GM04504 (cell line): ENCODE results near the gene WDR27.
"Not testable (repeated sequence)": the region's sequence is repeated elsewhere in the genome, so short reads cannot be mapped to it uniquely, and the experiment has no call there.

ENCODE experiments used
- DNase-seq: peaks from one replicate; pipeline ENCODE4 v3.0.0-alpha.2; 2012; ENCODE audit warnings: low read depth

The WDR27 gene

GRCh38 chr6:169709293-169709692 is 7.5 kb upstream of the WDR27 start:
- no peak for DNase-seq

GRCh38 chr6:169707772-169708171 is 5.9 kb upstream of the WDR27 start:
- DNase-seq, result no peak

DNA sequence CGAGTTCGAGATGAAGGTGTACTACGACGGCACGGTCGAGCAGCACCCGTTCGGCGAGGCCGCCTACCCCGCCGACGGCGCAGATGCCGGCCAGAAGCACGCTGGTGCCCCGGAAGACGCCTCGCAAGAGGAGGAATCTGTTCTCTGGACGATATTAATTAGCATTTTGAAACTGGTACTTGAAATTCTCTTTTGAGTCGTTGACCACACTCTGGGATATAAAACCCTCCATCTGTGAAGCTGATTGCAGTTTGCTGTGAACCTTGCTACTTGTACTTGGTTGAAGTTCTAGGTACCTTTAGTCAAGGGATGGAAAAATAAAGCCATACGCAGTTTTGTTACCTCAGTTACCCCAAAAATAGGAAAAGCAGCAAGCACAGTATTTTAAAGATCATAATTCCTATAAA is 1.0 kb upstream of the WDR27 start:
- no peak for DNase-seq

DNA sequence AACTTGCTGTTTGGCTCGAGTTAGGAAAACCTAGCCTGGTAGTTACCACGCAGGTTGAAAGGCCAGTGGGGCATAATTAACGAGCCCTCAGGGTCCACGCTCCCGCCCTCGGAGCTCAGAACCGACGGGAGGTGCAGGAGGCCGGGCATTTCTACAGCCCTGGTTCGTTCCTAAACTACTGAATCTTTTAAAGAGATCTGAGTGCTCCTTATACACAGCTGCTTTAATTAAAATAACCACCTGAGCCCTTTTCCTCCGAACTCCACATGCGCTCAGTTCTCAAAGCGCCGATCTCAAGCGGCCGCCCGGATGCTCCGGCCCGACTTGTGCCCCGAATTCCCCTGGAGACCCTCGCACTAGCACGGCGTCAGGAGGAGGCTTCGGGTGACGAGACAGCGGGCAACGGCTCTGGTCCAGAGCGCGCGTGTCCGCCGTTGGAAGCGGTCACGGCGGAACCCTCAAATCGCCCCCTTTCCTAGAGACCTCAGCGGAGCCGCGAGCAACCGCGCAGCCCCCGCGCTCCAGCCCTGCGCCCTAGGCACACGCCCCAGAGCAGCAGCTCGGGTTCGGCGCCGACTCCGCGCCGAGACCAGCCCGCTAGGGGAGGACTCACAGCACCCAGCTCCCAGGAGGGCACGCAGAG is 397 bp downstream of the WDR27 start:
- no peak for DNase-seq

- no peak for DNase-seq
These were observed 1.5 kb downstream of the WDR27 start for GRCh38 chr6:169700296-169700695.

DNA sequence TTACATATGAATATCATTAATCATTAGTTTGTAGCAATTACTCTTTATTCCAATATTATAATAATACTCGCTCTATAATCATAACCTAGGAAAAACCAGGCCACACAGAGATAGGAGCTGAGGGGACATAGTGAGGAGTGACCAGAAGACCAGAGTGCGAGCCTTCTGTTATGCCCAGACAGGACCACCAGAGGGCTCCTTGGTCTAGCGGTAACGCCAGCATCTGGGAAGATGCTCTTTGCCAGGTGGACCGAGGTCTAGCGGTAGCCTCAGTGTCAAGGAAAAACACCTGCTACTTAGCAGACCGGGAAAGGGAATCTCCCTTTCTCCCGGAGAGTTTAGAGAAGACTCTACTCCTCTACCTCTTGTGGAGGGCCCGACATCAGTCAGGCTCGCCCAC is 4.7 kb downstream of the WDR27 start:
- not testable (repeated sequence) for DNase-seq

DNA sequence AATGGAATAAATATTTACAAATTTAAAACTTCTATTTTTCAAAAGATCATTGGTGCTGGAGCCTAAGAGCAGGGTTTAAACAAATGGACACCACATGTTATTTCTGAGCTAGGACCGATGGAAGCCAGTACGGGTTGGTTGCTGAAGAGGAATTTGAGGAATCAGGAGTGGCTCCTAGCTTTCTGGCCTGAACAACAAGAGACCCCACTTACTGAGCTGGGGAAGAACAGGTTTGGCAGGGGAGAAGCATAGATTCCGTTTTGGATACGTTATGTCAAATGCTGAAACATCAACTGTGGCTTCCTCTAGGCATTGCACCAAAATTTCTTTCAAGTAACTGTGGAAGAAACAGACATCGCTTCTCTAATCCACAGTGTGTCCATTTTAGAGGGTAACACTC is 6.7 kb downstream of the WDR27 start:
- DNase-seq, result no peak

GRCh38 chr6:169692516-169692915 is 9.3 kb downstream of the WDR27 start:
- DNase-seq, result no peak

GRCh38 chr6:169691260-169691659 is 10.6 kb downstream of the WDR27 start:
- no peak for DNase-seq

DNA sequence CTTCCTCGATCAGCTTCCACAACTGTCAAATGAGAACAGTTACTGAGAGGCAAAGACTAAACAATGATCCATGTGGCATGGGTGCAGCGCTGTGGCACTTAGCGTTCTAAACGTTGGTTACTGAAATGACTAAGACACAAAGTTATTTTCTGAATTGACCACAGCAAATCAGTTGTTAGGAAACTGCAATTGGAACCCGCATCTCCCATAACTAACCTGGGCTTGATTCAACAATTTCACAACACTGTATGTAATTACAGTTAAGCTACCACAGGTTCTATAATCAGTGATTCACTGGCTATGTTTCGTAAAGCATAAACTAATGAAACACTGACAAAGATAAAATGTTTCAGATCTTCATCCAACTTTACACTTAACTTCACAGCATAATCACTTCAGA is 12.5 kb downstream of the WDR27 start:
- peak; percentile 70 for DNase-seq

- DNase-seq, result no peak
These were observed 16.0 kb downstream of the WDR27 start for GRCh38 chr6:169685860-169686259.

DNA sequence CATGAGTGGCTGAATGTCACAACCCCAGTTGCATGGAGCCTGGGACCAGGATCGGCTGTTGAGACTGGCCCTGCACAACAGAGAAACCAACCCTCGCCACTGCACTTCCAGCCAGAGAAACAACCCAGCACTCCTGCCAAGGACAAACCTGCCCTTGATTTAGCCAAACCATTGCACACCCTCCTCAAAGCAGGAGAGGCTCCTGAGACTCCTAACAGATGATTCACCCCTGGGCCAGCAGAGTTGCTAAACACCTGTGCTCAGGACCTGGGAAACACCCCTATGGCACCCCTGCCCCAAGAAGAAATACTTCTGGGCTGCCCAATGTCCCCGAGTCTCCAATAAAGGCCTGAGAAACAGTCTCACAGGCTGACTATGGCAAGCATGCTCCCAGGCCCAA is 17.8 kb downstream of the WDR27 start:
- no peak for DNase-seq

GRCh38 chr6:169678342-169678741 is 23.5 kb downstream of the WDR27 start:
- no peak for DNase-seq

- DNase-seq, result no peak
These were observed 24.7 kb downstream of the WDR27 start for GRCh38 chr6:169677096-169677495.

DNA sequence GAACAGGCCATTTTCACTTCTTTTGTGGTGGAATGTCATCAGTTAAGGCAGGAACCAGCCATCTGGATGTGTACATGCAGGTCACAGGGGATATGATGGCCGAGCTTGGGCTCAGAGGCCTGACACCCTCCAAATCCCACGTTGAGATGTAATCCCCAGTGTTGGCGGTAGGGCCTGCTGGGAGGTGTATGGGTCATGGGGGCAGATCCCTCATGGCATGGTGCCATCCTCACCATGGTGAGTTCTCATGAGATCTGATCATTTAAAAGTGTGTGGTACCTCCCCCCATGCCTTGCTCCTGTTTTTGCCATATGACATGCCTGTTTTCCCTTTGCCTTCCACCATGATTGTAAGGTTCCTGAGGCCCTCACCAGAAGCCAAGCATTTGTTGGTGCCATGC is 26.8 kb downstream of the WDR27 start:
- DNase-seq, result no peak

- DNase-seq, result no peak
These were observed 30.3 kb downstream of the WDR27 start for GRCh38 chr6:169671563-169671962.

DNA sequence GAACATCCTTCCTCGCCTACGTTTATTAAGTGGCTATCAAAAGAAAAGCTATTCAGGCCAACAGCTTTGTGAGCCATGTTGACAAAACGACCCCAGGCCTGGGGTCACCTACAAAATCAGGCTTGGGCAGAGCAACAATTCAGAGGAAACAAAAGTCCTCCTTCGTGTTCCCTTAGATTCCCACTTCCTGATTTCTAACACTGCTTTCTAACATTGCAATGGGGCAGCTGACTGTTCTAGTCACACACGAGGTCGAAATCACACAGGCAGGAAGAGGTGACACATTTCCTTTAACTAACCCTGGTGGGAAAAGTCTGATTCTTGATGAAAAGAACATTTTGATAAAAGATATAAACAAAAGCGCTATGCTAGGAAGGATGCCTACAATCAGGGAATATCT is 31.9 kb downstream of the WDR27 start:
- DNase-seq, result no peak

- DNase-seq, result no peak
These were observed 32.7 kb downstream of the WDR27 start for GRCh38 chr6:169669147-169669546.

- DNase-seq, result no peak
These were observed 33.5 kb downstream of the WDR27 start for GRCh38 chr6:169668203-169668847.

GRCh38 chr6:169667716-169668115 is 34.1 kb downstream of the WDR27 start:
- no peak for DNase-seq

DNA sequence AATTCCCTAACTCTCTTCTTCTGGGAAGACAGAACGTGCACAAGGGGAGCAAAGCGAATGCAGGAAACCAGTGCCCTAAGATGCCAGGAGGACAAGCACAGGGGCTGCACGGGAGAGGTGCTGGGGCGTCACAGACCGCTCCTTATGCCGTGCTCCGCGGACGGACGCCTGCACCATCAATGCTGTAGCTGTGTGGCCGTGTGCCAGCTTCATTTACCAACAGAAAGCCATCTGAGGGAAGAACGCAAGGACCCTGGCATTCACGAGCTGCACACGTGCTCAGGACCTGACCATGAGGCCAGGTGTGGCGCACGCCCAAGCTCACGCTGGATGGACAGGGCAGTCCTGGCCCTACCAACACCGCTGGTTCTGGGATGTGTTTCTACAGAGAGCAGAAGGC is 35.4 kb downstream of the WDR27 start:
- DNase-seq, result no peak

GRCh38 chr6:169665289-169665688 is 36.5 kb downstream of the WDR27 start:
- DNase-seq, result no peak

DNA sequence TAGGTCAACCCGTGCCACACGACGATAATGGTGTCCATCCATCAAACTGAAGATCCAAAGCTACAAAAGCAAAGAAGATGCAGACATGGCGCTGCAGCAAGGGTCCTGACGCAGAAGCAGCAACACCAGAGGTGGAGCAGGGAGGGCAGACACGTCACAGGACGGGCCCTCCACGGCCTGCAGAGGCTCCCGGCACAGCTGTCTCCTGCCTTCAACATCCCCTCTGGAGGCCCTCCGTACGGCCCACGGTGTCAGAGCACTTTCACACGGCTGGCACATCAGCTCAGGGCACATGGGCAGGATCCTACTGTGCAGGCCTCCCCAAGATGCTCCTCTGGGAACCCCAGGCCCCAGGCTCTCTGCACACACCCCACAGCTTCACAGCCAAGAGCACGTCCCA is 37.6 kb downstream of the WDR27 start:
- DNase-seq, result no peak

DNA sequence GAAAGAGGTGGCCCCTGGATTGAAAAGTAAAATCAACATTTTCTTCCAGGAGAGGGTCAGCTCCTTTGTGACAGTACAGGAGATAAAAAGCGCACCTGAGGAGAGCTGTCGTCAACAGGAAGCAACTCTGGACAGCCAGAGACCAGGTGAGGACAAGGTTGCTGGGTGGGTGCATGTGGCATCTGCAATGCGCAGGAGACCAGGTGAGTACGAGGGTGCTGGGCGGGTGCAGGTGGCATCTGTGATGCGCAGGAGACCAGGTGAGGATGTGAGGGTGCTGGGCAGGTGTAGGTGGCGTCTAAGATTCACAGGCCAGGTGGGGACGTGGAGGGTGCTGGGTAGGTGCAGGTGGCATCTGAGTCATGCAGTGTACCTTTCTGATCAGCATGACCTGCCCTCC is 38.4 kb downstream of the WDR27 start:
- DNase-seq, result no peak
